Kasumi-1 (cell line): ENCODE results near the gene ZNF185.
"Not testable (repeated sequence)": the region's sequence is repeated elsewhere in the genome, so short reads cannot be mapped to it uniquely, and the experiment has no call there.

Source experiments
- DNase-seq, 2 experiments: peaks; one replicate each; lab custom pipeline; 2025; lab: John Stamatoyannopoulos, UW

ZNF185 gene

DNA sequence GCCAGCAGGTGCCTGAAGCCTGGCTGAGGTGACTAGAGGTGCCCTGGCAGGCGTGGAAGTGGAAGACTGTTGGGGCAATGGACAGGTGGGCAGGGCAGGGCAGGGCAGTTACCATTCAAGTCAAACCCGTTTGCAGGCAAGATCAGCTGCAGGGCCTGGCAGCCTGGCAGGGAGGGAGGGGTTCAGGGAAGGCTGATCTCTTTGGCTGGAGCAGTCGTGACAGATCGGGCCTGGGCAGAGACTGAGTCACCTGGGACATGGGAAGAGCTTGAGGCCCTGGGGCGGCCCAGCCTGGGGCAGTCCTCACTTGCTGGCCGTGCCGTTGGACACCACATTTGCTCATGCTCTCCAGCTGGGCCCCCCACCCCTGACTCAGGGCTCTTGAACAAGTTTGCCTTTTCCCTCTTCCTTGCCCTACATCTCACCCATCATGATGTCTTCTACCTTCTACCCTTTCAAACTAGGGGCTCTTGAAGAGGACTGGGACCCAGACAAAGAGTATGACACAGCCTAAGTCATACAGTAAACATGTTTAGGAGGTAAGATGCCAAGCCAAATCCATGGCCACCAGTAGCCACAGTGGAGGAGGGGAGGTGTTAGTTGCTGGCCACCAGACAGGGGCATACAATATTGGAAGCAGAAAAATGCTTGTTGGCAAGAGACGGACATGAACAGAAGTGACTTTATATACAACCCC lies 2.0 kb upstream of the ZNF185 start:
- no peak for DNase-seq

DNA sequence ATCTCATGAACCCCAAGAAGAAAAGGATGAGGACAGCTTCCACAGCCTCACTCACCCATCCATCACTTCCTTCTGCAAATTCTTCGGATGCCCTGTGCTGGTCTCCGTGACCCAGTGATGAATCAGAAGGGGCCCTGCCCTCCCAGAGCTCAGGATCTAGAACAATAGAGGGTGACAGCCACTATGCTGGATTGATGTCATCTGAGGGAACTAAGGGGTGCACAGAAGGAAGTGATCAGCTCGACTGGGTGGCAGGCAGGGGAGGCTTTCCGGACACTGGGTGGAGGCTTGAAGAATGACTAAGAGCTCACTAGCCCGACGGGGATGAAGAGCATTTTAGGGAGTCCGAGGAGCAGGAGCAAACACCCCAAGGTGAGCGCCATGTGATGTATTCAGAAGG lies 1.4 kb upstream of the ZNF185 start:
- peak in 1 of 2 experiments; percentile 0 for DNase-seq

DNA sequence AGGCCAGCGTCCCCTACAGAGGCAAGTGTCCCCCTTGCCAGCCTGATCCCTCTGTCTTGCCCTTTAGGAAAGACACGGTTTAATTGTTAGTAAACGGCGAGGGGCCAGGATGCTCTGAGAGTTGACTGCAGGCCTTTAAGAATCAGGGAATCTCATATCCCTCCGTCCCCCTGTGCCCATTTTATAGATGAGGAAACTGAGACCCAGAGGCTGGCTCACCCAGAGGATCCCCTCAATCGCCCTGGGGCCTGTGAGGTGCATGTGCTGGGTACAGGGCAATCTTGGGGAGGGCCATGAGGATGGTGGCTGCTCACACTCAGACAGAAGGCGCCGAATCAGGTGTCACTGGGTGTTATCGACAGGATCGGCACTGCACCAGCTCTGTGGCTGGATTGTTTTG lies 575 bp downstream of the ZNF185 start:
- no peak for DNase-seq

DNA sequence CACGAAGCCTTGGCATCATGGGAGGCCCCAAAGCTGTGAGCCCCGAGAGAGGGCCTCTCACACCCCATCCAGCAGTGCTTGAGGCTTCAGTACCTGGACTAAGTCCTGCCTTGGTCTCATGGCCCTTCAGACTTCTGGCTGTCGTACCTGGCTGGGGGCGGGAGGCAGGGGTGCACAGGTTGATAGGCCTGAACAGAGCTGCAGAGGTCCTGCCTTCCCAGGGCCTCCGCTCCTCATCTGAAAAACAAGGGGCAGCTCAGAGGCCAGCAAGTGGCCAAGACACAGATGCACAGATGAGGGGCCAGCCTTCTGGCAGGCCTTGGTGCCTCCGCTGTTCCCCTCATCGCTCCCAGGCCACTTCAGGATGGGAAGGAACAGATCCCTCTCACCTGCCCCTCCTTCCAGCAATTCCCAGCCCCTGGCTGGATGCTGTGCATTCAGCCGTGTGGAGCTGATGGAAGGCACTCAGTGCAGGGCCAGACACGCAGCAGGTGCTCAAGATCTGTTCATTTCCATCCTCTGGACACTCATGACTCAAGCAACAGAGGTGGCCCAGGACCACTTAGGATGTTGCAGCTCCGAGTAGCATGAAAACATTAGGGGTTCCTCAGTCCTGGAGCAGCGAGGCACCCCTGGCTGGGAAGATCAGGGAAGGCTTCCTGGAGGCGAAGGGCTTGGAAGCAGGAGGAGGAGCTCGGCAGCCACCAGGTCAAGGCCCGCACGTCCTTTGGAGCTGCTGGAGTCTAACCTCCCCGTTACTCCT lies 1.4 kb downstream of the ZNF185 start:
- DNase-seq = no peak

DNA sequence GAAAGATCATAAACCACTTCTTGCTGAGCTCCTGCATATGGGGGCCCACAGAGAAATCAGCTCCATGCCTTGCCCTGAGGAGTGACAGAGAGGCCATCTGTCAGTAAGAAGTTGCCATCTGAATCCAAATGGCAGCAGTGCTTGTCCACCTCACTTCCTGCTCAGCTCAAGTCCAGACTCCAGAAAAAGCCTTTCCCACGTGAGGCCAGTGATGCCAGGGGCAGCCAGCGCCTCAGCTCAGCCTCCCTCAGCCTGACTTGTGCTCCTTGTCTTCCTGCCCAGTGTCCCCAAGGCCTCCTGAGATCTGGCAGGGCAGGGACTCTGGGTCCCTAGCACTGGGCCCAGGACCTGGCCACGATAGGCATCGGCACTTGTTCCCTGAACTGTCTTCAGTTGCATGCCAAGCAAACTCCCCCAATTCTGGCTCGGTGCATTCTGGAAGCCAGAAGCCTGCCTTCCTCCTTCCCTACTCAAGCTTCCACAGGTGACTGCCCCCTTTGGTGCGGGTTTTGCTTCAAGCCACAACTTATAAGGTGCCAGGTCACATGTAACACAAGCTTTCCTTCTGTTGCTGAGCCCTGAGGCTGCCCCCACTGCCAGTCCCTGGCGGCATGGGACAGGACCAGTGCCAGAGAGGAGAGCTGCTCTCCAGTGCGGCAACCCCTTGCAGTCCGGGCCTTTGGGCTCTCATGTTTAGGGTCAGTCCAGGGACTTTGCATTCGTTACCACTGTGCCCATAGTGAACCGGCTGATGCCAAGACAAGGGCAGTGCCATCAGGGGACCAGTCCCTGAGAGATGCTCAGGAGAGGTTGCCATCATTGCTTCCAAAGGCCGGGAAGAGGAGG lies 2.2 kb downstream of the ZNF185 start:
- DNase-seq = no peak

DNA sequence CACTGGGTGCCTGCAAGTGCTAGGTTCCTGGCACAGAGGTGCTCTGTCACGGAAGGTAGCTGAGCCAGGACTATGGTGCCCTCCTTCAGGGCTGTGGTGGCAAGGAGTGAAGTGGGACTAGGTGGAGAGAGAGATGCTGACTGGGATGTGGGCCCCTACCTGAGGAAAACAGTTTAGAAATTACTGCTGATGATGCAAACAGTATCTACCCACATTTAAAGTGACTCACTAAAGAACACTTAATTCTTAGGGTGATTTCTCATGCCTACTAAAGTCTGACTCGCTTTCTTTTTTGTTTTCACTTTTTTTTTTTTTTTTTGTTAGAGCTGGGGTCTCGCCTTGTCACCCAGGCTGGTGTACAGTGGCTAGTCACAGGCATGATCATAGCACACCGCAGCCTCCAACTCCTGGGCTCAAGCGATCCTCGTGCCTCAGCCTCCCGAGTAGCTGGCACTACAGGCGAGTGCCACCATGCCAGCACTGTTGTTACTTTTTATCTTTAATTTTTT lies 3.1 kb downstream of the ZNF185 start:
- DNase-seq = no peak

DNA sequence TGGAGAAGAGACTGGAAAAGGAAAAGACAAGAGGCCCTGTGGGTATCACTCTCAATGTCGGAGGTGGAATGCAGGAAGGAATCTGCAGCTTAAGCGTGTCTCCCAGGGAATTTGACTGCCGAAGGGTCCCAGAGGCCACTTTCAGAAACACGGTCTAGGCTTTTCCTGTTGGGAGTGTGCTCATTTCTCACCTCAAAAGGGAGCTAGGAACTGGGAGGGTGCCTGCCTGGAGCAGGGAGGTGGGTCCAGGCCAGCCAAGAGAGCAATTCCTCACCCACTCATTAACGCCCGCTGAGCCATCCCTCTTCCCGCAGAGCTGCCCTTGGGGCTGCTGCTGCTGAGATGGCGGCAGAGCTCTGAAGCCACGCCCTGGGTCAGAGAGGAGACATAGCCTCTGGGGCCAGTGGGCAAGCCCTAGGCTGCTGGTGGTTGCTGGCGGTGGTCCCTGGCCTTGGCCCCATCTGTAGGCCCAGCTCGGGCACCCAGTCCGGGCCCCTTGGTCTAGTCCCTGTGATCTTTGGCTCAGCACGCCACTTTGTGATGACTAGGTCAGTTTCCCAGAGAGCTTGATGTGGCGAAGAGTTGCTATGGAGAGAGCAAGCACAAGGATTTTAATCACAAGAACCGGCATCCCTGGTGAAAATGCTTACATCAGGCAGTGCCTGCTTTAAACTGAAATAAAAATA lies 4.1 kb downstream of the ZNF185 start:
- no peak for DNase-seq

DNA sequence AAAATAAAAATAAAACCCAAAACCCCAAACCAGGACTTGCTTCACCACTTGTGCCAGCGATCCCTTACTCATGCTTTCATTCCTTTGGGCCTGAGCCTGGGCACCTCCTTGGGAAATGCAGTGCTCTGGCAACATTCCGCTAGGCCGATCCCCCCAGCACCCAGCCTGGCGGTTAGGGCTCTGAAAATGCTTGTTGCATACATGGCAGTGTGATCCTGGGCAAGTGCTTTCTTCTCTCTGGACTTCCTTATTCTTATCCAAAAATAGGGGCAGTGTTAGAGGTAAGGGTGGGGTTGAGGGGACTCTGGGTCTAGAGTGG lies 4.6 kb downstream of the ZNF185 start:
- no peak for DNase-seq

DNA sequence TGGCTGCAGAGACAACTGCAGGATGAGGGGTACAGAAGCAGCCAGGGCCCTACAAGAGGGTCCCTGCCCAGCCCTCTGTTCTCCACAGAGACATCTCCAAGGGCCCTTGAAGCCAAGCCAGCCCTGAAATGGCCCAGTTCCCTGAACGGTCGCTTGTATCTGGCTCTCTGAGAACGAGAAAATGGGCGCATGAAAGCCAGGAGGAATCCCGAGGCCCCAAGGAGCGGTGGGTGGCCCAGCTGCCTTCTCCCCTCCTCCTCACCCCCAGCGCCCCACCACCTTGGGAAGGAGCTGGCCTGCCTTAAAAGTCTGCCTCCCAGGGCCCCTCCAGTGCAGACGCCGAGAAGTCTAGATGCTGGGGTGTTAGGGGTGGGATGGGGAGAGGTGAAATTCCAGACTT lies 5.7 kb downstream of the ZNF185 start:
- DNase-seq = no peak

DNA sequence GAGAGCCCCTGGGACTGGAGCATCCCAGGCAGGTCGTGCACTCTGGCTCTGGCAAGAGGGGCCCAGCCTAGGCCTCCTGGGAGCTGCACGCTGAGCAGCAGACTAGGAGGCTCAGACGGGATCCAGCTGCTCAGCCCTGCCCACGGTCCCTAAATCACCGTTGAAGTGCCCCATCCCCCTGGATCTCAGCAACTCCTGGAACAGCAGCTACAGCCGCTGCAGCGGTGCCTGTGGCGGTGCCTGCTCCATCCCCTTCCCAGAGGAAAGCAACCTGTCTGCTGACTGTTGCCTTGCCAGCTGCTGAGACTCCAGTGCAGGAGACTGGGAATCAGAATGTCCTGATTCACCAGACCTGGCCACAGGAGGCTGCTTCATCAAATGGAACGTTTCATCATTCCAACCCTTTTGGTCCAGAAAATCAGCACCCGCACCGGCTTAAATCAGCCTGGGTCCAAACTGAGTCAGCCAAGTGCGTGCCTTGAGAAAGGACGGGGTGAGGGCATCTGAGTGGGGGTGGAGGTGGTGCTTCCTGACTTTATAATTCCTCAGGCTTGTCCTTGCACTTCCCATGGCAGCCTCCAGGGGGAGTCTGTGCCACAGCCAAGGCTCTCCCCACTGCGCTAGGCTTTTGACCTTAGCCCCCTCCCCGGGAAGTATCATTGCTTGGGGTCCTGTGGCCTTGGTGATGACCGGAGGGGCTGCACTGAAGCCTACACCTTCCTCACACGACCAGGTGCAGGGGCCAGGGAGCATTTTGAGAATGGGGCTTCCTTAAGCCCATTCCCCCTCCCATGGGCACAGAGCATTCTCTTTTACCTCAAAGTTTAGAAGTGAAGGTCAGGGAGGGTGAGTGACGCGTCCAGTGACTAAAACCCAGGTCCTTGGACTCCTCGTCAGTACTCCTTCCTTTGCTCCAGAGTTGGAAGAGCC lies 6.5 kb downstream of the ZNF185 start:
- peak; percentile 10 to 26 for DNase-seq

DNA sequence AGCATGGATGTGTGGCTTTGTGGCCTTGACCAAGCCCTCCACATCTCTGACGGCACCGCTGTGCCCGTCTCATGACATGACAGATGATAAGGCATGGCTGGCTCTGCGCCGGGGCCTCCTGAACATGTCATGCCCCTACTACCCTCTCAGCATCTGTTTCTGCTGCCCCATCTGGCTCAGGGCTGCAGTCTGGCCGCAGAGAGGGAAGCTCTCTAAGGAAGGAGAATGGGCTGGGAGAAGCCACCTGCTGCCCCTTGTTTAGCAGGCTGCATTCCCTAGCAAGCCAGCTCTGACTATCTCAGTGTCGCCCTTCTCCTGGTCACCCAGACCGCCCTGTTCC lies 7.2 kb downstream of the ZNF185 start:
- DNase-seq = no peak

DNA sequence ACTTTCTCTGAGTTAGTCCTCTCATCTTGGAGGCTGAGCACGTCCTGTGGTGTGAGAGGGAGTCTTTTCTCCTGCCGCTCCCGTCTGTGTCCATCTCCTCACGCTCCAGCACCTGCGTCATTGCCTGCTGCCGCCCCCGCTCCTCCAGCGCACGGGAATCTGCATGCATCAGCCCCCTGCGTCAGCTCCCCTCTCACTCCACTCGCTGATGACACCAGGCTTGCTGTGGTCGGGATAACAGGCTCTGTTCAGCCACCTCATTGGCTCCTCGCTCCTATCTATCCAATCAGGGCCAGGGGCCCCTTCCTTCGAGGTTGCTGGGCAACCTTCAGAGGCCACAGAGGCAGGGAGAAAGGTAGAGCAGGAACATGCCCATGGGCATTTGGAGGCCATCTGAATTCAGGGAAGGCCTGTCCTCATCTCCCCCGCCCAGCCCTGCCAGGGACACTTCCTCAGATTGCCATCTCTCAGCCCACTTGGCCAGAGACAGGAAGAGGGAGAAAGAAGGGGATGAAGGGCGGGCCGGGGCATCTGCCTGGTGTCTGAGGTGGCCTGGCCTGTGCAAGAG lies 9.3 kb downstream of the ZNF185 start:
- DNase-seq = no peak

DNA sequence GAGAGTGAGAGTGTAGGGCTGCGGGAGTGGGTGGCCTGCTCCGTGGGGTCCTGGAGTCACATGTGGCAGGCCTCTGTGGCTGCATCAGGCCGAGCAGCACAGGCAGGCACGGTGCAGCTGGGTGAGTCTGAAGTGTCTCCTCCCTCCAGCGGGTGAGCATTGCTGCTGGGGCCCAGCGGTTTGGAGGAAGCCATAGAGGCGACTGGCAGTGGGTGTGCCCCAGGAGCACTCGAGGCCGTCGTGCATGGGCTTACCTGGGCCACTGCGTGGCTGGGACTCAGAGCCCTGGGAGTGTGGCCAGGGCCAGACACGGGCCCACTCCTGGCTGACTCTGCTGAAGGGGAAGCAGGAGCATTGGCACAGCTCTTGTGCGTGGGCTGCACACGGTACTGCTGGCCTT lies 10.6 kb downstream of the ZNF185 start:
- no peak for DNase-seq

DNA sequence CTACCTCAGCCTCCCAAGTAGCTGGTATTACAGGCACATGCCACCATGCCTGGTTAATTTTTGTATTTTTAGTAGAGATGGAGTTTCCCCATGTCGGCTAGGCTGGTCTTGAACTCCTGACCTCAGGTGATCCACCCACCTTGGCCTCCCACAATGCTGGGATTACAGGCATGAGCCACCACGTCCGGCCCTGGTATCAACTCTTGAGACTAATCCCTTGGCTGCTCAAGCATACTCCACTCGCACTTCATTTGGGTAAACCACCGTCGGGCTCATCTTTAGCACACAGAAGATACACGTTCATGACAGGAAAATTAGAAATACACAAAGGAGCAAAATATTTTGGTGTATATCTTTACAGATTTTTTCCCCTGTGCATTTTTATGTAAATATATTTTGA lies 12.2 kb downstream of the ZNF185 start:
- not testable (repeated sequence) for DNase-seq

DNA sequence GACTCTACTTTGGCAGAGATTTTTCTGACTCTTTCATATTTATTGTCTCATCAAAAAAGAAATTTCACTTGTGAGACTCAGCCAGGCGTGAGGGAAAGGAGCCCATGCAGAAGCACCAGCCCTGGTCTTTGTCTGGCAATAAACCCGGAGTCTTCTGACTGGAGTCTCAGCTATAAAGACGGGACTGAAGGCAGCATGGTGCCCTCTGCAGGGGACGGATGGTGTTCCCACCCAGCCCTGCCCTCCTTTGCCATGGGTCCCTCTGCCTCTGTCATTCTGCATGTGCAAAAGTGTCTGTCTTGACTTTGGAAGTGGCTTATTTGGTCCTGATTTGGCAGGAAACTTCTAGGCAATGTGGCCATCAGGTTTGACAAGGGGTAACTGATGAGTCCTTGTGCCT lies 14.2 kb downstream of the ZNF185 start:
- peak; percentile 12 to 19 for DNase-seq

DNA sequence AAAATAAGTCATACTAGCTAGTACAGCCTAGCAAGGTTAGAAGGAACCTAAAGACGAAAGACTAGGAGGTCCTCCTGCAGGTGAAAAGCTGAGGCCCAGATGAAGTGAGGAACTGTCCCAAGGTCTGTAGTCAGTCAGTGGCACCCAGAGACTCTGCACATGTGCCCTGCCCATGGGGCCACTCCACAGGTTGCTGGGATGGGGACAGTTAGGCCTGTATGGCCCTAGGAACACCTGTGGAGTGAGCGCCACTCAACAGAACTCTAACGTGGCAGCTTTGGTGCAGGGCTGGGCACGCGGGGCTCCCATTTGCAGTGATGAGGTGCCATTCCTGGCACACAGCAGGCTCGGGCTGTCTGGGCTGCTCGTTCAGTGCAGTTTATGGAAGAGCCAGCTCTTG lies 14.8 kb downstream of the ZNF185 start:
- no peak for DNase-seq

DNA sequence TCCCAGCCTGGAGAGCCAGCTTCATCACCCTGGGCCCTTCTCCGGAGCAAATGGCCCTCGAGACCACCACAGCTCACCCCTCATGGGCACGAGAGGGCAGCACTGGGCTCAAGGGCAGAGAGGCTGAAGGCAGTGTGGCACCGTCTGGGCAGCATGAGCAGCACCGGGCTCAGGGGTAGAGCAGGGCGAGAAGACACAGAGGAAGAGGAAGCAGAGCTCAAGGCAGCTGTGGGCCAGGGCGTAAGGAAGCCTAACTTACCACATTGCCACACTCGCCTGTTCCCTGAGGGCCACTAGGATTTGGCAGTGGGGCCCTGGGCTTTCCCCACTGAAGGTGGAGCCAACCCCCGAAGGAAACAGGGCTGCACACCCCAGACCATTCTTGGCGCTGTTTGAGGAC lies 15.5 kb downstream of the ZNF185 start:
- peak; percentile 17 to 44 for DNase-seq

DNA sequence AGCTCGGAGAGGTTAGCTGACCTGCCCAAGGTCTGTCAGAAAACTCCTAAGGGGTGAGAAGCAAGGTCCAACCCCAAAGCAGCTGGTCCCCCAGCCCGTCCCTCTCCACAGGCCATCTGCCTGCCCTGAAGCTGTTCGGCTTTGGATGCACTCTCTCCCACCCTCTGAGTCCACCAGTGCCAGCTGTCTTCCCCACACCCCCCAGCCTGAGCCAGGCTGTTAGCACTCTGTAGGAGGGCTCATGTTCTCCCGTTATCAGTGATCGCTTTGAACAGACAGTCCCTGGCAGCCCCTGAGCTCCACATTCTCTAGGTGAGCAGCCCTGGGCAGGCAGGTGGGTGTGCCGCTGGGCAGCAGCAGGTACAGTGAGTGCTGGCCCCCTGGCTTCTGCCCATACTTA lies 16.0 kb downstream of the ZNF185 start:
- DNase-seq = no peak

DNA sequence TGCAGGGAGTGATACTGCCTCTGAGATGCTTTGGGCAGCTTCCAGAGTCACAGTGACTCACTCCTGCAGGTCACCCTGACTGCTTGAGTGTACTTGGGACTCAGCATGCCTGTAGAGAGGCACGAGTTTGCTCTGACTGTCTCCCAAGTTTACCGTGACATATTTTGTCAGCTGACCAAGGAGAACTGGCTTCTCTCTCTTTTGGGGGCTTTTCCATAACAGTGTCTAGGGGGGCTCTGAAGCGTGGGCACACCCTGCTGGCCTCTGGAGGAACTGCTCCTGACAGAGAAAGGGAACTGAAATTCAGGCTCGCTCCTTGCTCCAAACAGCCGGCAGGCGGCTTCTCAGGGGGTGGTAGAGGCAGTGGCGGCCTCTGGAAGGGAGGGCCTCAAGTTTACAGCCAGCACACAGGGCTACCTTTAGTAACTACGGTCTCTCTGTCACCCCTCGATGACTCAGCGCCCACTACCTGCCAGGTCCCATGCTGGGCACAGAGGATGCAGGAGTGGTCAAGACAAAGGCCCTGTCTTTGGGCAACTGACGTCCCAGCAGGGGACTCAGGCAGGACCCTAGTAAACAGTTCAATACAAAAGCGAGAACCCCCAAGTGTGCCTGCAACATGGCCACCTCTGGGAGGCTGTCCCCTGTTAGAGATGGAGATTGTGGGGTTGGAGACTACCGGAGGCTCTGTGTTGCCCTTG lies 17.8 kb downstream of the ZNF185 start:
- DNase-seq = peak; percentile 66 to 76
